Measurements from ENCODE around the gene LACRT. TPM values are rescaled to one million over a fixed set of nuclear protein-coding genes. Genes with fewer than 3 reads are reported as not detected.
"Not testable (repeated sequence)": the region's sequence is repeated elsewhere in the genome, so short reads cannot be mapped to it uniquely, and the experiment has no call there.

Gene LACRT
- not detected for polyA plus RNA-seq (2012; ENCODE audit: insufficient read depth, insufficient read length)

- DNase-seq (ENCODE audit: low read depth, low spot score): no peak
- H3K4me3 ChIP-seq (ENCODE audit: low read length): no peak within 1 kb of the TSS
Observed at GRCh38 chr12:54634795-54635194, at the start of gene LACRT. LACRT (minus strand) TSS chr12:54634895; CDS start chr12:54634841, 54 bp downstream.

- DNase-seq (ENCODE audit: low read depth, low spot score): no peak
- no peak overlapping the region for H3K4me3 ChIP-seq (ENCODE audit: low read length)
Observed at GRCh38 chr12:54683398-54683797, 48.7 kb upstream of the LACRT start.

GRCh38 chr12:54682674-54683073, 48.0 kb upstream of the LACRT start:
- DNase-seq (ENCODE audit: low read depth, low spot score): no peak
- no peak overlapping the region for H3K4me3 ChIP-seq (ENCODE audit: low read length)

DNA sequence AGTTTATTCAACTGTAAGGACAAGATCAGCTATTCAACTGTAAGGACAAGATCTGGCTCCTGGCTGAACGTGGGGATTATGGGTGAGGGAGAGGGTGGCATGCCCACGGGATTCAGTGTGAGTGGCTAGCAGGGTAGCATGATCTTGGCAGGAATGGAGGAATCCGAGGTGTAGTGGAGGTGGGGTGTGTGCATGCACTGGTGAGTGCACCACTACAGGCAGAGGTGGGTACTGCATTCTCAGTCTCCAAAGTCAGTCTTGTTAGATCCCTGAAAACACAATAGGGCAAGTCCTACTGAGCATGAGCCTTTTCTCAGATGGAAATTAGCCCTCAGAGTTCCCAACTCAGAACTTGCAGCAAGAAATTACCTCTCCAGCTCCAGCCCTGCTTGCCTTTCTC, 45.7 kb upstream of the LACRT start:
- no peak overlapping the region for H3K4me3 ChIP-seq (ENCODE audit: low read length)
- peak; percentile 57 for DNase-seq (ENCODE audit: low read depth, low spot score)

GRCh38 chr12:54678131-54678530, 43.4 kb upstream of the LACRT start:
- H3K4me3 ChIP-seq (ENCODE audit: low read length): no peak overlapping the region
- DNase-seq (ENCODE audit: low read depth, low spot score): no peak

- no peak for DNase-seq (ENCODE audit: low read depth, low spot score)
- H3K4me3 ChIP-seq (ENCODE audit: low read length): no peak overlapping the region
Observed at GRCh38 chr12:54667945-54668344, 33.2 kb upstream of the LACRT start.

DNA sequence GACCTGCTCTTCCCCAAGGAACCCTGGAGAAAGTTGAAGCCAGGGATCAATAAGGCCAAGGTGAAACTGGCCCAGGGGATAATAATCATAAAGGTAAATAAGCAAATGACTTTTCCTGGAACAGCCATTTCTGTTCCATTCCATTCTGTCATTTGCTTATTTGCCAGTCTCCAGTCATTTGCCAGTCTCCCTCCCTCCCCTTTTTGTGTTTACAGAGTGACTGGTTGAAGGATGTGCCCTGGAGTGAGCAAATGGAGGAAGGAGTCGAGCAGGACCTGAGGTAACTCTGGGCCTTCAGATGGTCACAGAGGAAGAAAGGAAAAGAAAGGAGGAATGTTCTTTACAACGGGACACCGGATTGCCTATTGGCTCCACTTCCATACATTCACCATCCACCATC, 31.3 kb upstream of the LACRT start:
- no peak overlapping the region for H3K4me3 ChIP-seq (ENCODE audit: low read length)
- no peak for DNase-seq (ENCODE audit: low read depth, low spot score)

- H3K4me3 ChIP-seq (ENCODE audit: low read length); DNase-seq (ENCODE audit: low read depth, low spot score): not testable (repeated sequence)
Observed at GRCh38 chr12:54665022-54665635, 30.4 kb upstream of the LACRT start.

DNA sequence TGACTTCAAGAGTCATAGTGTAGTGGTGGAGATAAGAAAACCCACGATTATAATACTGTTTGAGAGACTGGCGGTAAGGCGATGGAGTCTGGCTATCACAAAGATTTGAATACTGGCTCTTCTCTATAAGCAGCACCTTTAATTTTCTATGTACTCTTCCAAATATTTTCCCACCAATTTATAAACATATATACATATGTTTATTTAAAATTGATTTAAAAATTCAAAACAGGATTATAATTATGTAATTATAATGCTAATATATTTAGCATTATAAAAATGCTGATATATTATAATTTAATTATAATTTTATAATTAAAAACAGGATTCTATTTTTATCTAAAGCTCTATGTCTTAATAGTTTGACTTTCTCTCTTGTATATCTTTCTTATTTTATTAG, 28.9 kb upstream of the LACRT start:
- DNase-seq (ENCODE audit: low read depth, low spot score): no peak

DNA sequence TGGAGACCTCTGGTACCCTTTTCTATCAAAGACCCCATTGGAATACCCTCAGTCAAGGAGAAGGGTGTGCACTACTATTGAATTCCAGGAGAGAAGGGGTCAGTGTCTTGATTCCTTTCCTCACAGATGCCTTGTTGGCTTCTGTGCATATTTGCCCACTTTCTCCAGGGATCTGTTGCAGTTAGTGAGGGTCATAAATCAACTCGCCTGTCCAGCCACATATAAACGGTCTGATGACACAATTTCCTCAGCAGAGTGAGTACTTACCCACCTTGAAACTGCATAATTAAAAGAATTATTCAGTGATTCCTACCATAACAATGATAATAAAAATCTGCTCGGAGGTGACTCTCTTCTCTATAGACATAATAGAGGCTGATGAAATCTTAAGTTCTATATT, 27.3 kb upstream of the LACRT start:
- DNase-seq (ENCODE audit: low read depth, low spot score): no peak
- H3K4me3 ChIP-seq (ENCODE audit: low read length): no peak overlapping the region

More for the DNA sequence above, 28.9 kb upstream of the LACRT start:
- H3K4me3 ChIP-seq (ENCODE audit: low read length): no peak overlapping the region

DNA sequence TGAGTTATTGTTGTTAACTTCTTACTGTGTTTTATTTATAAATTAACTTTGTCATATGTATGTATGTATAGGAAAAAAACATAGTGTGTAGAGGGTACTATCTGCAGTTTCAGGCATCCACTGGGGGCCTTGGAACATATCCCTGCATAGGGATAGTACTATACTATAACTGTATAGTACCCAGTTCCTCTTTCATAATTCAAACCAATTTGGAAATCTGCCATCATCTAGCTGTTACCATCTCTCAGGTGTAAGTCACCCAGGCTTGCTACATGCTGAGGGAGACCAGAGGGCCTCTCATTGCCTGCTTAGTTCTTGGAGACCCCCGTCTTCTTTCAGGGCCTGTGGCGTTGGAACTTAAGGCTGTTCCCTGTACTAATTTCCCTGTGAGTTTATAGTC, 26.4 kb upstream of the LACRT start:
- DNase-seq (ENCODE audit: low read depth, low spot score): no peak
- H3K4me3 ChIP-seq (ENCODE audit: low read length): no peak overlapping the region

DNA sequence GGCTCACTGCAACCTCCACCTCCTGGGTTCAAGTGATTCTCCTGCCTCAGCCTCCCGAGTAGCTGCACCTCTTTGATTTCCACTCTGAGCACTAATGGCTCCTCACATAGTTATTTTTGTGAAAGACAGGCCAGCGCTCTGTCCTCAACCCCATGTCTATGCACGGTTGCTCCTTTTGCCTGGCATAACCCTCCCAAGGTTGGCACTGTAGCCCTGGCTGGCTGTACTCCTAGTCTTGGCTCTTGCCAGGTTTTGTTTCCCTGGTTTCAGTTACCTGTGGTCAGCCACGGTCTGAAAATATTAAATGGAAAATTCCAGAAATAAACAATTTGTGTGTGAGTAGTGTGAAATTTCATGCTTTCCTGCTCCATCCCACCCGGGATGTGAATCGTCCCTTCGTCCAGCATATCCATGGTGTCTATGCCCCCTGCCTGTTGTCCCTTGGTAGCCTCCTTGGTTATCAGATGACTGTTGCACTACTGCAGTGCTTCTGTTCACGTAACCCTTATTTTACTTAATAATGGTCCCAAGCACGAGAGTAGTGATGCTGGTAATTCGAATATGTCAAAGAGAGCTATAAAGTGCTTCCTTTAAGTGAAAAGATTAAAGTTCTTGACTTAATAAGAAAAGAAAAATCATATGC, 25.7 kb upstream of the LACRT start:
- no peak for DNase-seq (ENCODE audit: low read depth, low spot score)
- no peak overlapping the region for H3K4me3 ChIP-seq (ENCODE audit: low read length)

DNA sequence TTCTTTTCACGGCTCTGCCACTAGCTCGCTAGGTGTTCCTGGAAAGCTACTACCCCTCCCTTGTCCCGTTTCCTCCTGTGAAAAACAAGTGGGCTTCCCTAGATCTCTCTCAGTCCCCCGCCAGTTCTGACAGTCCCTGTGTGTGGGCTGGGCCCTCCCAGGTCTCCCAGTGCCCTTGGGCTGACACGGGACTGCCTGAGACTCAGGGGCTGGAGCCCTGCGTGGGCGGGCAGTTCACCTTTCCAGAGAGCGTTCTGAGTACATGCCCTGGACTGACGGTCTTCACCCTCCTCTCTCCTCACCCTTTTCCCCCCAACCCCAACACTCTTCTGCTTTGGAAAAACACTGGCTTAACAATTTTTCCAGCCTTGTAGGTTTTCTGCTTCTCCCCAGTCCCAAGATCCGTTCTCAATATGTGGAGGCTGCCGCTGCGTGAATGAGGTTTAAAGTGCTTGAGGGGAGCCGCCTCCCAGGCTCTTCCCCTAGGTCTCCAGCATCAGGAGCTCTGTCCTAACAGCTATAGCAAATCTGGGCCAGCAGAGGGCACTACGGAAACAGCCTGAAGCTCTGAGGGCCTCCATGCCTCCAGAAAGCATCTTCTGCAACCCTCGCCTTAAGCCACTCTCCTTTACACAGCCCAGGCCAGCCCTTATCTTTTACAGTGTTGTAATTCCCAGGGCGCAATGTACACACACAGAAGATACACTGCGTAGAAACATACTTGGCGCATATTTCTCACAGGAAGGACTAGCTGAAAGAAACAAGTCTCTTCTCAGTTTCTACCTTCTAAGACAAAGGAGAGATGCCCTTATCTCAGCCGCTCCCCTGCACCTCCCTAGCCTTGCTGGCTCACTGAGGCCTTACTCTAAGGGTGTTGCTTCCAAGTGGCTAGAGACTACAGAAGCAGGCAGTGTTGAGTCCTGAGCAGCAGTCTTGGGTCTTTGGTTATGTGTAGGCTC, 23.9 kb upstream of the LACRT start:
- DNase-seq (ENCODE audit: low read depth, low spot score): peak; percentile 41
- no peak overlapping the region for H3K4me3 ChIP-seq (ENCODE audit: low read length)

DNA sequence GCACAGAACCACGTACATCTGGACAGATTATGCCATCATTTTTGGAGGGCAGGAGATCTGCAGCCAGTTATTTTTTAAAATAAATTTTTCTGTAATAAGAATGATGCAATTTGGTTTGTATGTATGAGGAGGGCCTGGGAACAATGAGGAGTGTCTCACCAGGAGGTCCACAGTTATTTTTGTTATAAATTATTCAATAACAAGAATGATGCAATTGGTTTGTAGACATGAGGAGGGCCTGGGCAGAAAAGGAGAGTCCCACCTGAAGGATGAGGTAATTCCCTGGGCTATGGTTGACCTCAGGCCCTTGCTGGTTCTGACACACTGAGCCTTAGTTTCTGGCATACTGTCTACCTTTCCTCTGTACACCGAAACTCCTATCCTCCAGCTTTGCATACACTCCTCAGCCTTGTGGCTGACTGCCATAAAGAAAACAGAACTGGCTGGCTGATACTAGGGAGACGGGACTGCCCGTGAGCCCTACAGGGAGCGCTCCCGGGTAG, 22.5 kb upstream of the LACRT start:
- DNase-seq (ENCODE audit: low read depth, low spot score): no peak
- no peak overlapping the region for H3K4me3 ChIP-seq (ENCODE audit: low read length)

- DNase-seq (ENCODE audit: low read depth, low spot score): no peak
Observed at GRCh38 chr12:54654926-54655325, 20.2 kb upstream of the LACRT start.

GRCh38 chr12:54653025-54653424, 18.3 kb upstream of the LACRT start:
- DNase-seq (ENCODE audit: low read depth, low spot score): no peak
- H3K4me3 ChIP-seq (ENCODE audit: low read length): no peak overlapping the region

More at GRCh38 chr12:54654926-54655325, 20.2 kb upstream of the LACRT start:
- no peak overlapping the region for H3K4me3 ChIP-seq (ENCODE audit: low read length)

- DNase-seq (ENCODE audit: low read depth, low spot score): no peak
- H3K4me3 ChIP-seq (ENCODE audit: low read length): no peak overlapping the region
Observed at GRCh38 chr12:54650889-54651288, 16.2 kb upstream of the LACRT start.

- DNase-seq (ENCODE audit: low read depth, low spot score): no peak
- no peak overlapping the region for H3K4me3 ChIP-seq (ENCODE audit: low read length)
Observed at GRCh38 chr12:54650409-54650808, 15.7 kb upstream of the LACRT start.

- DNase-seq (ENCODE audit: low read depth, low spot score): no peak
- no peak overlapping the region for H3K4me3 ChIP-seq (ENCODE audit: low read length)
Observed at GRCh38 chr12:54649825-54650224, 15.1 kb upstream of the LACRT start.

DNA sequence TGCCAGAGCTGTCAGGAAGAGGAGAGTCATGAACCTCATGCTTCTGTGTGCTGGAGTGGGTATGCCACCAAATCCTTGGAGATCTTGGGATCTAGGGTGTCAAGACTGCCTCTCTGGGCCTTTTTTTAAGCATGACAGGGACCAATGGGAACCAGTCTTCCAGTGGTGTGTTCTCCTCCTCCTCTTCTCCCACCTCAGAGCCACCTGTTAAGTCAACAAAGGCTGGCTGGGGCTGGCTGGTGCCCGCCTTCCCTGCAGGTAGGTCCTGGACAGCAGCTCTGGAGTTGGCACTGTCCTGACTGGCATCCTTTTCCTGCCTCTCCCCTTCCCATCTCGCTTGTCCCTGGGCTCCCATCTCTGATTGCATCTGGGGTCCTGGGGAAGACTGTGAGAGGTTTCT, 13.6 kb upstream of the LACRT start, which contains the start of gene DCD:
Gene DCD (minus strand): TSS at position 101 of the 400 bp plus-strand sequence. CDS start 62 bp downstream, at position 39.
- no peak within 1 kb of the TSS for H3K4me3 ChIP-seq (ENCODE audit: low read length)
- DNase-seq (ENCODE audit: low read depth, low spot score): no peak
